Nephron (organoid): ENCODE results near the gene DLK2.

Source experiments
- H3K27ac Mint-ChIP-seq, 3 experiments: 2 replicates each; pipeline ENCODE4 v1.8.0; 2020; ENCODE audit warnings: mixed read lengths in 3 of 3, mild to moderate bottlenecking in 2 of 3, moderate library complexity in 1 of 3
- H3K27me3 Mint-ChIP-seq: 2 replicates; pipeline ENCODE4 v1.8.0; 2021; ENCODE audit warnings: low read depth, mild to moderate bottlenecking, moderate library complexity, mixed read lengths
- H3K36me3 Mint-ChIP-seq: 2 replicates; pipeline ENCODE4 v1.8.0; 2020; ENCODE audit warnings: low read depth, mixed read lengths
- H3K4me1 Mint-ChIP-seq: 2 replicates; pipeline ENCODE4 v1.8.0; 2020; ENCODE audit warnings: mixed read lengths
- H3K4me3 Mint-ChIP-seq, 3 experiments: 2 replicates each; pipeline ENCODE4 v1.8.0; 2020; ENCODE audit warnings: mild to moderate bottlenecking in 3 of 3, mixed read lengths in 3 of 3, moderate library complexity in 2 of 3
- H3K9me3 Mint-ChIP-seq: 2 replicates; pipeline ENCODE4 v1.8.0; 2020; ENCODE audit warnings: mixed read lengths
- CTCF ChIP-seq, 3 experiments: fragments of 200-600 bp; sonication (generic); IDR thresholded peaks; one replicate each; pipeline ENCODE4 v1.5.0; 2021; ENCODE audit warnings: antibody characterized with exemption in 3 of 3; ENCODE audit not compliant: unreplicated experiment in 3 of 3

DLK2 gene

GRCh38 chr6:43448916-43449315, 6.4 kb downstream of the DLK2 start:
- Mint-ChIP-seq H3K4me1 (no peaks in the 10 kb centered on the region), H3K4me3 (no peak overlapping the region)

GRCh38 chr6:43447604-43448003, 7.7 kb downstream of the DLK2 start:
- Mint-ChIP-seq H3K4me3 (no peak overlapping the region), H3K27ac (no peak overlapping the region), H3K9me3 (no peaks in the 10 kb centered on the region)

More at GRCh38 chr6:43448916-43449315, 6.4 kb downstream of the DLK2 start:
- TF ChIP-seq CTCF (IDR thresholded peaks at IDR 0.05; ENCODE audit: unreplicated experiment in 3 of 3): no peak
- peaks cover 36% of the 10 kb centered on the region for H3K36me3 Mint-ChIP-seq
- no peak overlapping the region for H3K27ac Mint-ChIP-seq
- no peaks in the 10 kb centered on the region for H3K9me3 Mint-ChIP-seq
- peaks cover 8% of the 10 kb centered on the region for H3K27me3 Mint-ChIP-seq

GRCh38 chr6:43445576-43445975, 9.8 kb downstream of the DLK2 start:
- H3K9me3 Mint-ChIP-seq: no peaks in the 10 kb centered on the region
- H3K27me3 Mint-ChIP-seq: no peaks in the 10 kb centered on the region
- no peaks in the 10 kb centered on the region for H3K4me1 Mint-ChIP-seq
- no peak for TF ChIP-seq CTCF (IDR thresholded peaks at IDR 0.05; ENCODE audit: unreplicated experiment in 3 of 3)
- H3K27ac Mint-ChIP-seq: no peak overlapping the region
- H3K36me3 Mint-ChIP-seq: peaks cover 26% of the 10 kb centered on the region
- H3K4me3 Mint-ChIP-seq: no peak overlapping the region

More at GRCh38 chr6:43447604-43448003, 7.7 kb downstream of the DLK2 start:
- Mint-ChIP-seq H3K4me1 (no peaks in the 10 kb centered on the region), H3K36me3 (peaks cover 30% of the 10 kb centered on the region), H3K27me3 (no peaks in the 10 kb centered on the region)
- no peak for TF ChIP-seq CTCF (IDR thresholded peaks at IDR 0.05; ENCODE audit: unreplicated experiment in 3 of 3)

GRCh38 chr6:43444582-43444981, 10.8 kb downstream of the DLK2 start:
- no peak for TF ChIP-seq CTCF (IDR thresholded peaks at IDR 0.05; ENCODE audit: unreplicated experiment in 3 of 3)
- peaks cover 26% of the 10 kb centered on the region for H3K36me3 Mint-ChIP-seq
- H3K4me3 Mint-ChIP-seq: no peak overlapping the region
- H3K27me3 Mint-ChIP-seq: no peaks in the 10 kb centered on the region
- H3K27ac Mint-ChIP-seq: no peak overlapping the region
- no peaks in the 10 kb centered on the region for H3K4me1 Mint-ChIP-seq
- no peaks in the 10 kb centered on the region for H3K9me3 Mint-ChIP-seq

DNA sequence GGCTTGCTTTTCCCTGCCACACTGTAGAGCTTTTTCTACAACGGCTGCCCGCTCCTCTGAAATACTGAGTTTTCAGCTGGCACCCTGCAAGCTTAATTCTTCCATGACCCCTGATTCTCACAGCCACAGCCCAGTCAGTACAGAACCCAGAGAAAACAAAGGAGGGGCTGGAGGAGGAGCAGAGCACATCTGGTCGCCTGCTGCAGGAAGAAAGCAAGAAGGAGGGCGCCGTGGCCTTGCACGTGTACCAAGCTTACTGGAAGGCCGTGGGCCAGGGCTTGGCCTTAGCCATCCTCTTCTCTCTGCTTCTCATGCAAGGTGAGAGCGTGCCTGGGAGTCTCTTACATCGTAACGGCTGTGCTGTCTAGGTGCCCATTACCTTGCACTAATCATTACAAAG, 11.3 kb downstream of the DLK2 start:
- no peak for TF ChIP-seq CTCF (IDR thresholded peaks at IDR 0.05; ENCODE audit: unreplicated experiment in 3 of 3)
- H3K36me3 Mint-ChIP-seq: peaks cover 22% of the 10 kb centered on the region

DNA sequence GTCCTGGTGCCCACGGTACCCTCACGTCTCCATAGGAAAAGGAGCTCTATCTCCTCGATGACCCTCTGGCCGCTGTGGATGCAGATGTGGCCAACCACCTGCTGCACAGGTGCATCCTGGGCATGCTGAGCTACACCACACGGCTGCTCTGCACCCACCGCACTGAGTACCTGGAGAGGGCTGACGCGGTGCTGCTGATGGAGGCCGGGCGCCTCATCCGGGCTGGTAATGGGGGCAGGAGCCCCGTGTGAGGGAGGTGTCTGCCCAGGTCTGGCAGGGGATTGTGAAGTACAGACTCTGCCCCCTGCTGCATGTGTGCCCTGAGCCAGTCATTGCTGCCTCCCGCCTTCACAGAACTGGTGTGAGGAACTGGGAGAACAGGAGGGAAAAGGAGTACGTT, 12.4 kb downstream of the DLK2 start:
- Mint-ChIP-seq H3K36me3 (peaks cover 16% of the 10 kb centered on the region), H3K27ac (no peak overlapping the region), H3K27me3 (no peaks in the 10 kb centered on the region), H3K4me1 (peaks cover 2% of the 10 kb centered on the region), H3K9me3 (no peaks in the 10 kb centered on the region), H3K4me3 (no peak overlapping the region)
- TF ChIP-seq CTCF (IDR thresholded peaks at IDR 0.05; ENCODE audit: unreplicated experiment in 3 of 3): no peak

More for the DNA sequence above, 11.3 kb downstream of the DLK2 start:
- H3K9me3 Mint-ChIP-seq: no peaks in the 10 kb centered on the region
- H3K27ac Mint-ChIP-seq: no peak overlapping the region
- H3K4me1 Mint-ChIP-seq: no peaks in the 10 kb centered on the region
- H3K4me3 Mint-ChIP-seq: no peak overlapping the region
- H3K27me3 Mint-ChIP-seq: no peaks in the 10 kb centered on the region
